Endometrium (tissue), 2 donors: Measurements from ENCODE around the gene CHRND.

ENCODE experiments used
- FAIRE-seq: peaks from 2 replicates; lab custom pipeline; 2012; peaks lifted over from hg19 to GRCh38; lab: Jason Lieb, UNC
- donor health status: control.
- donor health status: control.

The CHRND gene

DNA sequence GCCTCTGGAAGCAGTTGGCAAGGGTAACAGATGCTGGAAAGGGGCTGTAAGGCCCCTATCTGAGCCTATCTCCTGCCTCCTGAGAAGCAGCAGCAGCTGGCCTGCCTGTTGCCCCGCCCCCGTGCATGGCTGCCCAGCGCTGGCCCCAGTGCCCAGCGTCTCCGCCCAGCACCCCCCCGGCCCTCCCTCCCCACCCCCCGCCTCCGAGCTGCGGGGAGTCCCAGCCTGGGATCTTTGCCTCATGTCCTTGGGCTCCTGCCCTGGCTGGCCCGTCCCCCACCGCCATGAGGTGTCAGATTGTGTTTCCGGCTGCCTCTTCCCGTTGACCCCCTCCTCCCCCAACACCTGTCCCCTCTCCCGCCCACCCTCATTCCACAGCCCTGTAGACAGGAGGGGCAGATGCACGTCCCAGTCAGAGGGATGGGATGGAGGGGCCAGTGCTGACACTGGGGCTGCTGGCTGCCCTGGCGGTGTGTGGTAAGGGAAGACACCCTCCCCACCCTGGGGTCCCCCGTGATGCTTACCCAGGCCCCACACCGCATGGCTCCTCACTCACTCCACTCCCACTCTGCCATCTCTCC, at the start of gene CHRND:
Gene CHRND (plus strand): TSS at position 370 of the 581 bp plus-strand sequence. CDS start 56 bp downstream, at position 426.
- no peak for FAIRE-seq

DNA sequence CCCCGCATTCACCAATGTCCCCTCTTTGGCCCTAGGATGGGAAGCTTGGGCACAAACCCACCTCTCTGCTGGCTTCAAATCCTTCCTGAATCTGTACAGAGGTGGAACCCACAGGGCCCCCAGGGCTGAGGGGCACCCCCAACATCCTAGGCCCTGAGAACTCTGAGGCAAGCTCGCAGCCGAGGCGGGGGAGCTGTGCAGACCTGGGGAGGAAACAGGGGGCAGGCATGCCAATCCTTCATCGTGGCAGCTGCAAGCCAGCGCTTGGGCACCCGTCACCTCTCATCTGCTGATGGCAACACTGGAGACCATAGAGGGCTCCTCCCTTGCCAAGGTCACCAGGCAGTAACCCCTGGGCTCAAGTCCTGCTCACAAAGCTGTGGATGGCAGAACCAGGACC, 49.2 kb upstream of the CHRND start:
- no peak for FAIRE-seq

DNA sequence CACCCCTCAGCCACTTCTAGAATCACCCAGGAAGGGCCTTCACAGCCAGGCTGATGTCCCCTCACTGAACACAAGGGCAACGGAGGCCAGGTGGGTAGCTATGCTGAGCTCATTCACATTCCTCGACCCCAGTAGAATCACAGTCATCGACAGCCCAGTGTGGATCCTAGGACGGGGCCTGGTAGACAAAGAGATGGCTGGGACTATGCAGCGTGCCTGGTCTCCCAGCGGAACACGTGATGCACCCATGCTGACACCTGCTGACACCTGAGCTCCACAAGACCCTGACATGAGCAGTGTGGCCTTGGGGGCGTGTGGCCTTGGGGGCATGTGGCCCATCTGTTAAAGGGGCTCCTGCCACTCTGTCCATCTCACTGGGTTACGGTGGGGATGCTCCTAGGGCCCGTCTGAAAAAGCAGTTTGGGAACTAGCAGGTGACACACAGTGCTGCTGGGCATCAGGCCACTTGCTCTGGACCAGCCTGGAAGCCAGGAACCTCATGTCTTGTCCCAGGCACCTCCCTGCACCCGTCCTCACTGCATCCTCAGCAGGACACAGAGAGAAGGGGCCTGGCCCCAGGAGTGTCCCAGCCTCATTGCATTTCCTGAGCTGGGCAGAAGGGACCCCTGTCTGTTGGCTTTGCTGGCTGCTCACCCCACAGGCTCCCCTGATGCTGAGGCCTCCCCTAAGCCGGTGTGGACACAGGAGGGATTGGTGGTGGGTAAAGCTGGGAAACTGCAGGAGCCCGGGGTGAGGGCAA, 48.0 kb upstream of the CHRND start:
- FAIRE-seq, result no peak

DNA sequence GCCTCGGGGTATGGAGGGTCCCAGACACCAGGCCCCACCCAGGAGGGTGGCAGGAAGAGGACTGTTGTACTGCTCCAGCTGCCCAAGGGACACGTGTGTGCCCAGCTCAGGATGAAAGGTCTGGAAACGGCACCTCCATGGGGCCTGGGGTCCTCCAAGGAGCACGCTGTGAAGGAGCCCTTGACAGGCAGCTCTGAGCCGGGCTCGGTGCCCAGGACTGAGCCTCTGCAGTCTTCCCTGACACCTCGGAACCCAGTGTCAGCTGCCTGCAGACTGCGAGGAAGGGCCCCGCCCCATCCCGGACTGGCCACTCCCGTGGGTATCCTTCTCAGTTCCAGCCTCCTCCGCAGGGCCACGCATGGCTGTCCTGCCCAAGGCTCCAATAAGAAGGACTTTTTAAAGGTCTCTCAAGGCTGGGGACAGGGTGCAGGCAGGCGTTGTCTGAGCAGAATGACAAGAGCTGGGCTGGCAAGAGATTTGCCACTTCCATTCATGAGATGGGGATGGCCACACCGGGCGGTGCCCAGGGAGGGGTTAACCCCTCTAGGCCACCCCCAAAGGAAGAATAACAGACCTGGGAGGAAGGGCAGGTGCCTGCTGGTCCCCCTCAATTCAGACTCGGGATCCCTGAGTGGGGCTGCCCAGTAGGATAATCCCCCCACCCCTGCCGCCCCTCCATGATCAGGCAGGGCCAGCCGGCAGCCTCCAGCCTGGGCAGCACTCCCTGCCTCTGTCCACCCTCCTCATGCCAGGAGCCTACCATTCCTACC, 47.2 kb upstream of the CHRND start:
- FAIRE-seq, result no peak

DNA sequence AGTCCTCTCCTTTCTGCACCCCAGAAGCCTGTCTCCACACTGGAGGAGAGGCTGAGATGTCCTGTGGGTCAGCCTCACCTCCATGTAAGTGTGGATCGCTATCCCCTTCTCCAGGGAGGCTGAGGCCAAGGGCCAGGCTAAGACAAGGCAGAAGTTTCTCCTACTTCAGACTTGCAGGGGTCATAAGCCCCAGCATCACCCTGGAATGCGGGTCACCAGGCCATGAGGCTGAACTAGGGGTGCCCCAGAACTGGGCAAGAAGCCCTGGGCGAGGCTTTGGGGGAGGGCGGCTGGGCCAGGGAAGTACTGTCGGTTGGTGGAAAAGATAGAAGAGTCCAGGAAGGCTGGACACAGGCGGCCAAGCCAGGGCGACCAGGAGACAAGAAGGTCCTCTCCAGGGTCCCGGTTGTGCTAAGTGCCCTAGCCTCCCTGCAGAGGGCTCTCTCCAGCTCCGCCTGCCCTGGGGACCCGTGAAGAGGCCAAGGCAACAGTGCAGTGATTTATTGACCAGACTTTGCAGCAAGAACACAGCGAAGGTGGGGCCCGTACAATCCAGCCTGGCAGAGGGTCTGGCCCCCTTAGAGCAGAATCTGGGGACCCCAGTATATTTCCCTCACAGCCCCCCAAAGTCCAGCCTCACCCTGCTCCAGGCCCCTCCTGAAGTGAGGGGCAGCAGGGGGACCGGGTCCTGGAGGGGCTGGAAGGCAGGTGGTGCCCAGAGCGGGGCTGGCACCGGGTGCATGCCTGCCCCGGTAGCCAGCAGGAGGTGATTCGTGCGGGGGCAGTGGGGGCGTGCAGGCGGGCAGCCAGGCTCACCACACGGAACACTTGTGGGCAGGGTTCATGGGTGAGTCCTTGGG, 46.4 kb upstream of the CHRND start:
- no peak for FAIRE-seq

DNA sequence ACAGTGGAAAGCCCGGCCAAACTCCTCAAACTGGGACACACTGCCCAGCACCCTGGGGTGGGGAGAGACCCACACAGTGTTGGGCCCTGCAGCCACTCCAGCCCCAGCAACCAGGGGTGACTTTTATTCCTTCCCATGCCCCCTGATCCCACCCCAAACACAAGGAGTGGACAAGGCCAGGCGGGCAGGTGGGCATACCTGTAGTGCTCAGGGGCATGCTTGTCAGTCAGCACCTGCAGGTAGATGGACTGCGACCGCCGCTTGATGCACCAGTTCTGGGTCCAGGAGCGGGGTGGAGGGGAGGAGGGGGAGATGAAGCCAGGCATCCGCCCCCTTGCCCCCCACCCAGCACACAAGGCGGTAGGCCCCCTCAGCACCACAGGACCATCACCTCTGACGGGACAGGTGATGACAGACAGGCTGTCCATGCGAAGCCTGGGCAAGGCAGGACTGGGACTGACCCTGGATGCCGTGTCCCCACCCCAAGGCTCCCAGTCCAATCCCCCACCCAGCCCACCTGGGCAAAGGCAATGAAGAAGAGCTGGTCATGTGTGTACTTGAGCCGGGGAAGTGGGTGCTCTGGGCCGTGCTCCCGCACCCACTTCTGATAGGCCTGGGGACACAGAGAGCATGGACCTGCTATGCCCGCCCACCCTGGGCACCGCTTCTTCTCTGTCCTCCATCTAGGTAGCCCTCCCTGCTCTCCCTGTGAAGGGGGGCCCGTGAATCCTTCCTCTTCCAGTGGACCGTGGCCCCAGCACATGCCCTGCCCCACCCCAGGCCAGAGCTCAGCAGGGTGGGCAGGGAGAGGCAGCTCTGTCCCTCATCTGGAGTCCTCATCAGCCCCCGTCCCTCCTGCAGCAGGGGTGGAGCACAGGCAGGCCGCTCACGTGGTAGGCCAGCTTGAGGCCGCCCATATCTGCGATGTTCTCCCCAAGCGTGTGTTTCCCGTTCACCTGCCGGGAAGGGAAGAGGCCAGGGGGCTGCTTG, 45.5 kb upstream of the CHRND start:
- FAIRE-seq, result no peak

DNA sequence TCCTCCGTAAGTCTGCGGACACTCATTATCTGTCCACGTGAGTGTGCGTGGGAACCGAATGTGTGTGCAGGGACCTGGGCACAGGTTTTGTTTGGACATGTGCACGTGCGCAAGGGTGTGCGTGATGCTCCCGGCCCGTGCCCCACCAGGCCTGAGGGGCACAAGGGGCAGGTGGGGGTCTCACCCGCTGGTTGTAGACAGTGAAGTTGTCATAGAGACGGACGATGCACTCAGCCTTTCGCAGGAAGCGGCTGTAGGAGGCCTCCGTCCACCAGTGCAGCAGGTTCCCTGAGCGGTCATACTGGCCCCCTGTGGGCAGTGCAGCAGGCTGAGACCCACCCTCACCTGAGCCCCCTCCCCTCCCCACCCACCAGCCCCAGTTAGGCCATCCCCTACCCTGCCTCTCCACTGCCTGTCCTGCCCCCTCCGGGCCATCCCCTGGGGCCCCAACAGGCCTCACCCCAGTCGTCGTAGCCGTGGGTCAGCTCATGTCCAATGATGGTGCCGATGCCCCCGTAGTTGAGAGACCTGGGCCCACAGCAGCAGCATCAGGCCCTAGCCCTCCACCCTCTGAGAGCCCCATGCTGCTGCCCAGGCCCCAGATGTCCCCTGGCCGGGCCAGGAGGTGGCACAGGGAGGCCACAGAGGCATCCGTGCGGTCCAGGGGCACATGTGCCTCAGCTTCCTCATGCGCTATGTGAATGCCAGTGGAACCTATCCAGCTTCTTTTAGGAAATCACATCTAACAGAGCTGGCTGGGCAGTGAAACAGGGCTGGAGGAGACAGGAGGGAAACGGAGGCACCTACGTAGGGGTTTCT, 44.4 kb upstream of the CHRND start:
- FAIRE-seq, result no peak

DNA sequence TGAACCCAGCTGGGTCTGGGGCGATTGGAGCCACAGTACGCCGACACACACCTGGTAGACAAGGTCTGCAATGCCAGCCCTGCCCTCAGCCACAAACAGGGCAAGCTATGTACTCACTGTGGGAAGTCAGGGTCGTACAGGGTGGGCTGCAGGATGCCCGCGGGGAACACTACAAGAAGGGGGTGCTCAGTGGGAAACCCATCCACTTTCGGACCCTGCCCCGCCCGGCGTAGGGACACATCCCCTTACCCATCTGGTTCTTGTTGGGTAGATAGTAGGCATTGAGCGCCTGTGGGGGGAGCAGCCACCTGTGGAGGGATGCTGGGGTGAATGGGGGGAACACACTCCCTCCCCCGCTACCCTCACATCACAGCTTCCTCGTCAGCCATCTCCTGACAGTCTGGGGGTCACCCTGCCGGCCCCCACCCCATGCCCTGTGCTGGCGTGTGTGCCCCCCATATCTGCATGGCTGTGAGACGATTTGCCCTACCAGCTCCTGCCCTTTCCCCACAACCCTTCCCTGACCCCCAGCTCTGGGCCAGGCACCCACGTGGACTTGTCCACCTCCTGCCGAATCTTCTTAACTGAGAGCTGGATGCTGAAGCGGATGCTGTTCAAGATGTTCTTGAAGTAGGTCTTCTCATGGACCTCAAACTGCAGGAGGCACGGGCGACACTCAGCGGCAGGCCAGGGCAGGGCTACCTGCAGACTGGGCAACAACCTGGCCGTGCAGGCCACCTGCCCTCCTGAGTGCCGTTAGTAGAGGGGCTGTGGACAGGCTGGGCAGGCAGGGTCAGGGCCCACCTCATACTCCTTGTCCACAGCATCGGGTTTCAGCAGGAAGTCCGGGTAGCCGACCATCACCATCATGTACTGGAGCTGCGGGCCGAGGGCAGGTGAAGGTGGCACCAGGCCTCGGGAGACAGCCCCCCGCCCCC, 43.4 kb upstream of the CHRND start:
- no peak for FAIRE-seq

DNA sequence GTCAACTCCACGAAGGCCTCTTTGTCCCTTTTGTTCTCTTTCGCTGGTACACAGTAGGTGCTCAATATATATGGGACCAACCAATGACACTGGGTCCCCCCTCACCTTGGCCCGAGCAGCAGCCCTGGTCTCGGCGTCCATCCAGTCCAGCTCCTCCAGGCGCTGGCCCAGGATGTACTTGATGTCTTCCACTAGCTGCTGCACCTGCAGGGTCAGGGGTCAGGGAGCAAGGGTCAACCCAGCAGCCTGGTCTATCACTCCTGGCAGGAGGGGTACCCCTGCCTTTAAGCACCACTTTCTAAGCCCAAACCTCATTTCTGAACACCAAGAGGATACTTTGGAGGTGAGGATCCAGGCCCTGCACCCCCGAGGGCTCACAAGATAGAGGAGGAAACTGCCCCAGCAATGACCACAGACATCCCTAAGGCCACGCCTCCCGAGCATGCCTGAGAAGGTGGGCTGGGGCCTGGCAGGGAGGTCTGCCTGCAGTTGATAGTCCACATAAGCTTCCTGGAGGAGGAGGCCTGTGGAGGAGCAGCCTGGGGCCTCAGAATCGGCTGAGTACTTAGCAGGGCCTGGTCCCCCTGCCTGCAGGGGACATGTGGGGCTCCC, 42.5 kb upstream of the CHRND start:
- no peak for FAIRE-seq

DNA sequence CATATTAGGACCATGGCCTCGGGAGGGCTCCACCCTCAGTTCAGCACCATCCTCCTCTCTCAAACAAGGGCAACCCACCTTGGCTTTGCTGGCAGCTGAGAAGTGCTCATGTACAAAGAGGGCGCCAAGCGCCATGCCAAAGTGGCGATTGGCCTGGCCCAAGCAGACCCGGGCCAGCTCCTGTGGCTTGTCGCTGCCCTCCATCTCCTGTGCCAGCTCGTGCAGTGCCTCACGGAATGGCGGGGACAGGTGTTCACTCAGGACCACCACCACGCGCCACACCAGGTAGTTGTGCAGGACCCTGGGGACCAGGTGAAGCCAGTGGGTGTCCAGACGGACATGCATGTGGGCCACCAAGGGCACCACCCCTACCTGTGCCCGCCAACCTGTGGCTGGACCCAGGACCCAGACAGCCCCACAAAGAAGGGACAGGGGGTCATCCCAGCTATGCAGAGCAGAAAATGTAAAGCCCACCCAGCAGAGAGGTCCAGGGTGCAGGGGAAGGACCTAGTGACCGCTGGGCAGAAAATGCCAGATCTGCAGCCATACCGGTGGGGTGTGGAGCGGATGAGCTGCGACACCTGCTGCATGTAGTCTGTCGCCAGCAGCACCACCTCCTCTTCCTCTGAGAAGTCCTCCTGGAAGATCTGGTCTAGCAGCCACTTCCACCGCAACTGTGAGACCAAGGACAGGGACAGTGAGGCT, 41.9 kb upstream of the CHRND start:
- FAIRE-seq, result no peak

DNA sequence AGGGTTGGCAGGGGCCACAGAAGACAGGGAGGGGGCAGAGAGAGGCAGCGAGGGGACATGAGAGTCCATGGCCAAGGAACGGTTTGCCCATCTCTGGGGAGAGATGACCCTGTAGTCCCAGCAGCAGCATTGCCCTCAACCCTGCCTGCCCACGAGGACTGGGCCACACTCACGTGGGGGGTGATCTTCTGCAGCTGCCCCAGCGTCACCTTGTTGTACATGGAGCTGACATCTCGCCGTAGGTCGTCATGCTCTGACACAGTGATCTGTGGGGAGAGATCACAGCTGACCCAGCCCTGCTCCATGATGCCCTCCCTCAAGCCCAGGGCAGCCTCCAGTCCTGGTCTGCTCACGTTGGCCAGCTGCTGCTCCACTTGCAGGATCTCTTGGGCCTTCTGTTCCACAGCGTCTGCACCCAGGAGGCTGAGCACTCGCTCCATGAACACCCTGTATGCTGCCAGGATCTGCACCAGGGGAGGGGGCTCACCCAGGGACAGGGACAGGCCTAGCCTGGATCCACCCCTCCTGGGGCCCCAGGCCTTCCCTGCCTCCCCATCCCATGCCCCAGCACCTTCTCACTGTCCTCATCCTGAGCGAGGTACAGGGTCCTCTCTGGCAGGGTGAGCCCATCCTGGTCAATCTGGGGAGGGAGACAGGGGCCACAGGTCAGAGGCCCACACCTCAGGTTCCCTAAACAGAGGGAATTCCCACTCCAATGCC, 41.2 kb upstream of the CHRND start:
- no peak for FAIRE-seq

DNA sequence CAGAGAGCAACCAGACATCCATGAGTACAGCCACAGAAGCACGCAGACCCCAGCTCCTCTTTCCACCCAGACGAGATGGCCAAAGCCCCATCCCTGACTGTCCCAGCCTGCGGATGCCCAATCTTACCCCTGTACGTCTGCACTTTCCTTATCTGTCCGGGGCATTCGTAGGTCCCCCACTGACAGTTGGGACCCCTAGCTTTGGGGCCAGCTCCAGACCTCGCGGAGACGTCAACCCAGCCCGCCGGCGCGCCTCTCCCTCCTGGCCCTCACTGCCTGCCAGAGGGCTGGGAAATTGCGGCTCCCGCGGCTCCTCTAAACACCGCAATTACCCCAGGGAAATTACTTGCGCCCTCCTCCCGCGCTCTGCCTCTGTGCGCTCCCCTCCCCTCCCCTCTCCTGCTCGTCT, 40.6 kb upstream of the CHRND start:
- no peak for FAIRE-seq

DNA sequence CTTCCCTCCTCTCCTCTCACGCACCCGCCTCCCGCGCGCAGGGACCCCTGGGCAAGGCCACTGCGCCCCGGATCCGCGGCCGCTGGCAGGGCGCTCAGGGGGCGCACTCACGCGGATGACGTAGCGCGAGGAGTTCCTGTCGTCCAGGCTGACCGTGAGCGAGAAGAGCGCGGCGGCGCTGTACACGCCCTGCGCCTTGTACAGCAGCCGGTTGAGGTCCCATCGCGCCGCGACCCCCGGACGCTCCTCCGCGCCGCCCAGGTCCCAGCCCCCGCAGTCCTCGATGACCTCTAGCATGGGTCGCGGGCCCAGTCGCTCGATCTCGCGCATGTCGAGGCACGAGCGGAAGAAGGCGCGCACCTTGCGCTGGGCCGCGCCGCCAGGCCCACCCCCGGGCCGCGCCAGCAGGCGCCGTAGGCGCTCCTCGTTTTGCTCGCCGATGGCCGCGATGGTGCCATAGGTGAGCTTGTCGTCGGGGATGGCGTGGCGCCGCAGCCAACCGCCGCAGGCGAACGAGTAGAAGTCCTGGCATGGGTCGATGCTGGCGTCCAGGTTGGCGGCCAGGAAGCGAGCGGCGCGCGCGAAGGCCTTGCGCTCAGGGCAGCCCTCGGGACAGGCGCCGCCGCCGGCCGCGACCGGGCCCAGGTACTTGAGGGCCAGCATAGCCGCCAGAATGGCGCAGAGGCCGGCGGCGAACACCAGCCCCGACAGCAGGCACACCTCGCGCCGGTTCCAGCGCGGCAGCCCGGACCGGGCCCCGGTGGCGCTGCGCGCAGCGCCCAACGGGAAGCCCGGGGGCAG, 40.0 kb upstream of the CHRND start:
- no peak for FAIRE-seq

DNA sequence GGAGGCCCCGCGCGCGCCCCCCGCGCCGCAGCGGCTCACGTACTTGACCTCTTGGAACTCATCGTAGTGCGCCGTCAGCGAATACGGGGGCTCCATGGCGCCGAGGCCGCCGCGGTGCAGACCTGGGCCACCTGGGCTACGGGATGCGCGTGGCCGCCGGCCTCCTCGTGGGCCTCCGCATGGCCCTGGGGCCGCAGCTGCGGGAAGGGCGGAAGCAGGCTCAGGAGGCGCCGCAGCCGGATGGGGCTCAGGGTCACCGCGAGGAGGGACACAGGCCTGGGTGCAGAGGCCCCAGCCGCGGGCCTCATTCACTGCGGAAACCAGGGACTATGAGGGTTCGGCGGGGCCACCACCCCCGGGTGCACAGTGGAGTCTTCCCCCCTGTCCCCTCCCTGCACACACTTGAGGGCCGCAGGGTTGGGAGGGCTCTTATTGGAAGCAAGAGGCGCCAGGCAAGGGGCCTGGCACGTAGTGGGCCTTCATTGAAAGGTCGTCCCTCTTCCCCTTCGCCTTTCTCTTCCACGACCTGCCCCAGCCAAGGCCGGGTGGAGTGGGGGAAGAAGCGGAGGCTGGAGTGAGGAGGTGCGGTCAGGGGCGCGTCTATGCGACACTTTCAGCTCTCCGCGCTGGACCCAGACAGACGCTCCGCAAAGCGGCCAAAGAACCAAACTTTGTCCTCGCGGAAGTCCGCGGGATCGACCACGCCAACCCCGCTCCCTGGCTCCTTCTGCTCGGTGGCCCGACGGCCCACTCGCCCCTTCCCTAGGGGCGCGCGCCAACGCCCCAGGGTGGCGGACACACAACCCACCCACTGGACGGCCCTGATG, 39.2 kb upstream of the CHRND start:
- no peak for FAIRE-seq

DNA sequence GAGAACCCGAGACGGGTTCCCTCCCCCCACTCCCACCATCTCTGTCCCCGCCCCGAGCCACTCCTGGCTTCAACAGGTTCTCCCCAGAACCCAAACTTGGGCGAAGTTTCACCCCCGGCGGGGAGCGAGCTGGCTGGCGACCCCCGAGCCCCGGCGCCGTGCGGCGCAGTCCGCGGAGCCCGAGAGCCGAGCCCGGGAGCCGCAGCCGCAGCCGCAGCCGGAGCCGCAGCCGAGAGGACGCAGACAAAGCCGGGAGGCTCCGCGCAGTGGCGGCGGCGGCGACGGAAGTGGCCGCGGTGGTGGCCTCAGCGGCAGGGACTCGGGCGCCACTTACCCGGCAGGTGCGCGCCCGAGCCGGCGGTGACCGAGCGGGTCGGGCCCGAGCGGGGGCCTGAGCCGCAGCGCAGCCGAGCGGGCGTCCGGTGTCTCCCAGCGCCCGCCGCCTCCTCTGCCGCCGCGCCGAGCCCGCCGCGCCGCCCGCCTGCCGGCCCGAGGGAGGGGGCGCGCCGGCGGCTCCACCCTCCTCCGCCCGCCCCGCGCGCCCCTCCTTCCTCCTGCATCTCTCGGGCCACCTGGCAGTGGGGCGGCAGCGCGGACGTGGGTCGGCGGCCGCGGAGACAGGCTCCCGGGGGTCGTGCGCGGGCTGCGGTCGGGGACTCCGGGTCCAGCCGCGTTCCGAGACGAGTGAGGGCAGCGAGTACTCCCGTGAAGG, 38.4 kb upstream of the CHRND start, which contains the start of gene ECEL1:
Gene ECEL1 (minus strand): TSS at position 450 of the 712 bp plus-strand sequence. CDS start 1,181 bp downstream, outside the sequence.
- FAIRE-seq, result no peak
